Panc1 (cell line): ENCODE data around the gene PARS2. TPM values are rescaled to one million over a fixed set of nuclear protein-coding genes. Genes with fewer than 3 reads are reported as not detected.

Experiments used
- ATAC-seq: fragments of 200-7000 bp; cut with Tn5 transposase; 2 replicates; pipeline ENCODE4 v1.9.1; 2020; ENCODE audit warnings: mild to moderate bottlenecking, moderate library complexity
- BruUV-seq: library from RNA; stranded (reverse); fragments of 400-500 nt; replicated peaks from 2 replicates; lab custom pipeline; 2021; lab: Mats Ljungman, UMichigan
- CTCF ChIA-PET: fragments of 300-600 bp; sonication (Branson Sonifier 250); formaldehyde crosslinking; loops from one replicate; lab custom pipeline; 2022; ENCODE audit warnings: antibody characterized with exemption; lab: Charles Lee
- POLR2A ChIA-PET: fragments of 300-600 bp; sonication (Branson Sonifier 250); formaldehyde crosslinking; loops from one replicate; lab custom pipeline; 2022; ENCODE audit warnings: antibody characterized with exemption; lab: Charles Lee
- DNase-seq: peaks from one replicate; pipeline ENCODE4 v3.0.0-alpha.2; 2010; ENCODE audit warnings: low read depth, low spot score
- H3K27ac ChIP-seq: 2 replicates; pipeline ENCODE4 v1.5.1; 2011; ENCODE audit warnings: mild to moderate bottlenecking, low read length, inconsistent platforms
- H3K27me3 ChIP-seq: fragments of 200-500 bp; sonication (Bioruptor generic); 2 replicates; pipeline ENCODE4 v1.6.0; 2014; ENCODE audit warnings: low read length, inconsistent platforms; ENCODE audit not compliant: control insufficient read depth, insufficient read depth
- H3K36me3 ChIP-seq: fragments of 200-500 bp; sonication (Bioruptor generic); 2 replicates; pipeline ENCODE4 v1.5.1; 2014; ENCODE audit warnings: inconsistent platforms, mild to moderate bottlenecking, low read length, moderate library complexity; ENCODE audit not compliant: control insufficient read depth, insufficient read depth
- H3K4me1 ChIP-seq: 2 replicates; pipeline ENCODE4 v1.5.1; 2011; ENCODE audit warnings: inconsistent platforms, mild to moderate bottlenecking, low read length, moderate library complexity; ENCODE audit not compliant: control insufficient read depth, insufficient read depth
- H3K4me3 ChIP-seq, 2 experiments: 2 replicates each; pipeline ENCODE4 v1.5.1; 2011 to 2012; ENCODE audit warnings: low read depth in 2 of 2, low read length in 2 of 2, mild to moderate bottlenecking in 2 of 2, inconsistent platforms in 1 of 2, moderate library complexity in 1 of 2
- H3K9me3 ChIP-seq: fragments of 200-500 bp; sonication (Bioruptor generic); 2 replicates; pipeline ENCODE4 v1.5.1; 2014; ENCODE audit warnings: low read depth, mild to moderate bottlenecking, inconsistent platforms, low read length, moderate library complexity; ENCODE audit not compliant: control insufficient read depth, insufficient read depth
- CTCF ChIP-seq: fragments of 450-650 bp; IDR thresholded peaks from 2 replicates; pipeline ENCODE4 v1.5.1; 2017; ENCODE audit warnings: mild to moderate bottlenecking
- POLR2AphosphoS5 ChIP-seq: IDR thresholded peaks from 2 replicates; pipeline ENCODE4 v1.6.1; 2012; ENCODE audit warnings: mild to moderate bottlenecking, low read depth, low read length, moderate library complexity
- REST ChIP-seq, 2 experiments: IDR thresholded peaks; 2 replicates each; pipeline ENCODE4 v1.6.1; 2011 to 2012; ENCODE audit warnings: low read depth in 2 of 2, control low read depth in 1 of 2, low read length in 1 of 2, mild to moderate bottlenecking in 1 of 2, moderate library complexity in 1 of 2; ENCODE audit not compliant: insufficient read depth in 1 of 2
- SIN3A ChIP-seq: IDR thresholded peaks from 2 replicates; pipeline ENCODE4 v1.6.1; 2012; ENCODE audit warnings: low read depth, mild to moderate bottlenecking, low read length, moderate library complexity, borderline replicate concordance; ENCODE audit not compliant: insufficient read depth
- TCF7L2 ChIP-seq: IDR thresholded peaks from 2 replicates; pipeline ENCODE4 v1.6.1; 2011; ENCODE audit warnings: mild to moderate bottlenecking, low read depth, low read length, inconsistent platforms
- in situ Hi-C: cut with HindIII; loops from 2 replicates; pipeline ENCODE4 v1.10.0; 2016; ENCODE audit warnings: low sequenced_read_pairs, low pct_unique_long_range_greater_than_20kb
- intact Hi-C: fragments of 100-400 bp; cut with micrococcal nuclease; formaldehyde crosslinking; loops from one replicate; pipeline ENCODE4 v1.10.0; 2022; ENCODE audit not compliant: unreplicated experiment
- total RNA-seq: library from RNA; stranded (reverse); gene quantifications from one replicate; pipeline ENCODE4 v1.2.1, GENCODE V29; 2021; ENCODE audit not compliant: unreplicated experiment

The PARS2 gene
- total RNA-seq, 1 experiment from 2014 or later = 4.4 TPM

GRCh38 chr1:54794451-54795355, 30.4 kb upstream of the PARS2 start:
- POLR2A ChIA-PET = no interaction called here
- CTCF ChIA-PET = interaction anchor here (0.5 kb wide), 1 partner anchor 925 kb away, joined by 4 read pairs; no protein-coding TSS in a partner anchor
- intact Hi-C loops = loop anchor here (5.0 kb wide), 1 partner anchor 122 kb away; no protein-coding TSS in a partner anchor

More at GRCh38 chr1:54794451-54795355, 30.4 kb upstream of the PARS2 start:
- no peak for TF ChIP-seq TCF7L2
- TF ChIP-seq REST (IDR thresholded peaks at IDR 0.05; ENCODE audit: insufficient read depth in 1 of 2, low read depth in 2 of 2, low read length in 1 of 2) = no peak
- no peak for TF ChIP-seq CTCF
- TF ChIP-seq POLR2AphosphoS5 = no peak
- no peak for TF ChIP-seq SIN3A
- no peaks in the 10 kb centered on the region; the same call in 1 of the 2 replicates for H3K4me1 ChIP-seq
- BruUV-seq = no TSS peak
- in situ Hi-C loops = no loop called here
- H3K27ac ChIP-seq = no peak overlapping the region
- H3K27me3 ChIP-seq = no peaks in the 10 kb centered on the region
- H3K4me3 ChIP-seq = no peak overlapping the region
- H3K36me3 ChIP-seq = no peaks in the 10 kb centered on the region
- no peaks in the 10 kb centered on the region for H3K9me3 ChIP-seq
- DNase-seq (no peak), ATAC-seq (no peak)
